SJSA1 (cell line): ENCODE measurements around the gene COPG2. TPM values are rescaled to one million over a fixed set of nuclear protein-coding genes. Genes with fewer than 3 reads are reported as not detected.
A peak's percentile ranks its signal among the peaks of the same experiment; 100 is the strongest.

Experiments
- DNase-seq, 2 experiments: peaks; one replicate each; pipeline ENCODE4 v3.0.0-alpha.2; 2015 to 2020; ENCODE audit warnings: low spot score in 2 of 2, low read depth in 1 of 2
- H3K27ac ChIP-seq: fragments of 250-450 bp; sonication (Bioruptor Pico); 2 replicates; pipeline ENCODE4 v1.5.1; 2020; ENCODE audit warnings: mild to moderate bottlenecking, moderate library complexity
- H3K27me3 ChIP-seq: fragments of 250-450 bp; sonication (Bioruptor Pico); replicated peaks from 2 replicates; pipeline ENCODE4 v1.5.1; 2020; ENCODE audit warnings: mild to moderate bottlenecking, moderate library complexity
- H3K36me3 ChIP-seq: fragments of 250-450 bp; sonication (Bioruptor Pico); 2 replicates; pipeline ENCODE4 v1.5.1; 2020; ENCODE audit warnings: mild to moderate bottlenecking
- H3K4me1 ChIP-seq: fragments of 250-450 bp; sonication (Bioruptor Pico); replicated peaks from 2 replicates; pipeline ENCODE4 v1.6.1; 2021; ENCODE audit warnings: mild to moderate bottlenecking
- H3K4me3 ChIP-seq: fragments of 250-450 bp; sonication (Bioruptor Pico); 2 replicates; pipeline ENCODE4 v1.5.1; 2020; ENCODE audit warnings: mild to moderate bottlenecking
- H3K9me3 ChIP-seq: fragments of 250-450 bp; sonication (Bioruptor Pico); replicated peaks from 2 replicates; pipeline ENCODE4 v1.5.1; 2020; ENCODE audit warnings: mild to moderate bottlenecking
- total RNA-seq: library from RNA; depleted of rRNA; stranded (reverse); fragments of >200 nt; shearing (Covaris generic); gene quantifications from 2 replicates; pipeline ENCODE4 v1.2.3, GENCODE V29; 2014

Gene COPG2
- total RNA-seq, 1 experiment from 2014 or later = 36.2 TPM

- H3K9me3 ChIP-seq = peaks cover 7% of the 10 kb centered on the region; the same call in 1 of the 2 replicates
- peak in 1 of 2 experiments; percentile 20 for DNase-seq
- H3K4me3 ChIP-seq = peak overlapping the region; percentile 58
- H3K27ac ChIP-seq = no peak overlapping the region
- H3K4me1 ChIP-seq = peaks cover 31% of the 10 kb centered on the region
- no peaks in the 10 kb centered on the region for H3K36me3 ChIP-seq
- no peaks in the 10 kb centered on the region for H3K27me3 ChIP-seq
These were observed 175.8 kb downstream of the COPG2 start for GRCh38 chr7:130492523-130493274.

GRCh38 chr7:130491841-130492522, 176.6 kb downstream of the COPG2 start, which contains the start of gene MEST:
Gene MEST, plus strand, starts transcription at chr7:130492085. Its CDS starts 229 bp downstream, at chr7:130492314.
- Histone ChIP-seq H3K9me3 (peaks cover 7% of the 10 kb centered on the region; the same call in 1 of the 2 replicates), H3K4me3 (peak within 1 kb of the TSS; percentile 58), H3K27ac (no peak within 1 kb of the TSS), H3K36me3 (no peaks in the 10 kb centered on the region), H3K27me3 (no peaks in the 10 kb centered on the region), H3K4me1 (peaks cover 31% of the 10 kb centered on the region)
- peak in 1 of 2 experiments; percentile 34 for DNase-seq

GRCh38 chr7:130490888-130491804, 177.4 kb downstream of the COPG2 start:
- peak in 1 of 2 experiments; percentile 46 for DNase-seq
- no peaks in the 10 kb centered on the region for H3K27me3 ChIP-seq
- H3K9me3 ChIP-seq = peaks cover 7% of the 10 kb centered on the region; the same call in 1 of the 2 replicates
- H3K27ac ChIP-seq = no peak overlapping the region
- no peaks in the 10 kb centered on the region for H3K36me3 ChIP-seq
- peaks cover 31% of the 10 kb centered on the region for H3K4me1 ChIP-seq
- peak overlapping the region; percentile 58 for H3K4me3 ChIP-seq

DNA sequence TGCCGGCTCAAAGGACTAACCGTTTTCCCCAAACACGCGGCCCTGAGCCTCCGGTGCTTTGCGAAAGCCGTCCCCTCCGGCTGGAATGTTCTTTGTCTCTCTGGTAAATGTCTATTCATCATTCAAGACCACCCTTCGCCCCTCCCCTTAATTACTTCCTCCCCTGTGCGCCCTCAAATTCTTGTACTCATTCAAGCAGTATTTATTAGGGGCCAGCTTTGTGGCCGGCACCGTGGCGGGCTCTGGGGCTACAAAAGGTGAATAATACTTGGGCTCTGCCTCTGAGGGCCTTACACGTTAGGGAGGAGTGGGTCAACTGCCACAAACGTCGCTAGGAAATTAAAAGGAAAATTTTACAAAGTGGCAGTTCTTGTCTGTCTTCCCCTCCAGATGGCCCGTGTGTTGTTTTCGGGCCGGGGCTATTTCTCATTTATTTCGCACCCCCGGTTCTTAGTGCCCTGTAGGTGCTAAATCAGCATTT, 178.2 kb downstream of the COPG2 start:
- Histone ChIP-seq H3K4me3 (no peak overlapping the region), H3K27ac (no peak overlapping the region), H3K27me3 (no peaks in the 10 kb centered on the region), H3K36me3 (no peaks in the 10 kb centered on the region), H3K9me3 (peaks cover 7% of the 10 kb centered on the region; the same call in 1 of the 2 replicates), H3K4me1 (peaks cover 31% of the 10 kb centered on the region)
- DNase-seq = no peak

DNA sequence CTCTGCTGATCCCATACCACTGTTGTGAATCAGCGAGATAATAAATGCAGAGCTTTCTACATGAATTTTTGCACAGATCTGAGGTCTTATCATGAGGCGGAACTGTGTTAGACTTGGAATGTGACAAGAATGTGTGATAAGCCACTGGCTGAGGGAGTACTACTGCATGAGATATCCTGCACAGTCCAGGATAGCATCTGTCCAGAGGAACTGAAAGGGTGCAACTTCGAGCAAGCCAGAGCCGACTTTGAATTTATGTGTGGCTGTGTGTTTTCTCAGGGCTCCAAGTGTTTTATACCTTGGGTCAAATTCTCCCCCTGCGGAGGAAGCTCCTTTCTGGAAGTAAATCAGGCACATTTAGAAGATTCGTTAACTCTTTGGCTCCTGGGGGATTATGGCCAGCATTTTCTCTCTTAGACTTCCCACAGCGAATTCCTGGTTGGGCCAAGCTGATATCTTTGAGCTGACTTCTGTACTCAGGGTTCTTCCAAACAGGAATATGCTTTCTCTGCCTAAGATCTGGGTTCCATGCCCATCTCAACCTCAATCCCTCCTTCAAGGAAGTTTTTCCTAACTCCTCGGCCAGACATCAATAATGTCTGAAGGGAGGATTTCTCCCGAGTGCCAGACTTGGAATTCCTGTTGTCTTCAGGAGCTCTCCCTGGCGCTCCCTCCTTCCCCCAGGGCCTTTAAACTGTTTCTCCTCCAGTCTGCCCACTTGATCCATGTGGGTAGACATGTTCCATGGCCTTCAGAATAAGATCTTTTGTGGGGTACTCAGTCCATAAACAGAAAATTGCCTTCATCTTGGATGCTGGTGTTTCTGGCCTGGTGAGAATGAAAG, 179.2 kb downstream of the COPG2 start:
- Histone ChIP-seq H3K4me3 (no peak overlapping the region), H3K36me3 (no peaks in the 10 kb centered on the region), H3K27ac (no peak overlapping the region), H3K9me3 (peaks cover 7% of the 10 kb centered on the region; the same call in 1 of the 2 replicates), H3K4me1 (peaks cover 31% of the 10 kb centered on the region), H3K27me3 (no peaks in the 10 kb centered on the region)
- peak in 1 of 2 experiments; percentile 15 for DNase-seq

GRCh38 chr7:130488392-130489139, 180.0 kb downstream of the COPG2 start:
- Histone ChIP-seq H3K9me3 (peaks cover 7% of the 10 kb centered on the region; the same call in 1 of the 2 replicates), H3K27me3 (no peaks in the 10 kb centered on the region), H3K36me3 (no peaks in the 10 kb centered on the region), H3K27ac (no peak overlapping the region), H3K4me3 (no peak overlapping the region), H3K4me1 (peaks cover 25% of the 10 kb centered on the region)
- no peak for DNase-seq

DNA sequence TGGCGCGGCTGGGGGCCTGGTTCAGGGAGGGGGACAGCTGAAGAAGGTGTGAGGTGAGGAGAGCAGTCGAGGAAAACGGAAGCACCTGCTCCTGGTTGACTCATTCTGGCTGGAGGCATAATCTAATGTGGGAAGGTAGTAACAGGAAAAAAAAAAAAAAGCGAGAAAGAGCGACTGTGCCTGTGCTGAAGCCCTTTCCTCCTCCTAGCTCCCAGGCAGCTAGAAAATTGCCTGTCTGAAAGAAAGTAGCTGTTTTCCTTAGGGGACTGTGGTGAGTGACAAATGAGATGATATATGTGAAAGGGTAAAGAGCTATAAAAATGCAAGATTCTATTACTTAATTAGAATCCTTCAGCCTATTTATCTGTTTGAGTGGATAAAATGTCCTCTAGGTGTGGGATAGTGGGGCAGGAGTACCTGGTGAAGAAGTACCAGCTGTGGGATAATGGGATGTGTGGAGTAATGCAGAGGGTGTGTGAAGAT, 181.6 kb downstream of the COPG2 start:
- Histone ChIP-seq H3K4me3 (no peak overlapping the region), H3K36me3 (no peaks in the 10 kb centered on the region), H3K4me1 (peaks cover 25% of the 10 kb centered on the region), H3K27ac (no peak overlapping the region), H3K9me3 (peaks cover 4% of the 10 kb centered on the region; the same call in 1 of the 2 replicates), H3K27me3 (no peaks in the 10 kb centered on the region)
- DNase-seq = no peak

DNA sequence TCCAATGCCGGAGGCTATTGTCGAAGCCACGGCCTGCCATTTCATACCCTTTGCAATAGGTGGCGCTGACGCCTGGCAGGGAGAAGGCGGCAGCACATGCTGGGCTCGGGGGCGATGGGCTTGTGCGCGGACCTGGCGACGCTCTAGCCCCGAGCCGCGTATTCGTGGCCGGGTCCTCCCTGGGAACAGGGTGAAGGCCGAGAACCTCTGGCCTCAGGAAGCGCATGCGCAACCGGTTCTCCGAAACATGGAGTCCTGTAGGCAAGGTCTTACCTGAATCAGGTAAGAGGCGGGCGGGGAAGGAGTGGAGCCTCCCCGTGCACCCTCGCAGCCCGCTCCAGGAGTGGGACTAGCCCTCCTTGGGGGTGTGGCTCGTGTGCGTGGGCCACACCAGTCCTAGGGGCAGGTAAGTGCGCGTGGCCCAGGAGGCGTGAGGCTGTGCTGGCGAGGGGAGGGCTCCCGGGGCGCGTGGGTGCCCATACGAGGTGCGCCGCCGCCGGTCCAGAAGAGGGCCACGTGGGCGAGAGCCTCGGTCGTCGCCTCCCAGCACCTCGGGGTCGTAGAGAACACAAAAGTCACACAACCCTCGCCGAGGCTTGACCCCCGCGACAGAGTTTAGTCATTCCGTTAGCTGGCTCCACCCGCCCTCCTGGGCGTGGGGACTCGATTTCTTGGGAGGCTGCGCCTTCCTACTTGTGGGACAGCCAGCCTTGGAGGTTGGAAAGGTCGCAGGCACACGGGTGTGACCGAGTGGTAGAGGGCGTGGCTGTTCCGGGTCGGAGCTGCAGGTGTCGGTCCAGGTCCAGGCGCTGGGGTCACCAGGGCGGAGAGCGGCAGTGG, 182.2 kb downstream of the COPG2 start:
- no peaks in the 10 kb centered on the region for H3K27me3 ChIP-seq
- H3K4me1 ChIP-seq = peaks cover 22% of the 10 kb centered on the region
- H3K36me3 ChIP-seq = no peaks in the 10 kb centered on the region
- H3K4me3 ChIP-seq = no peak overlapping the region
- peaks cover 4% of the 10 kb centered on the region; the same call in 1 of the 2 replicates for H3K9me3 ChIP-seq
- DNase-seq = no peak
- H3K27ac ChIP-seq = no peak overlapping the region

- H3K27me3 ChIP-seq = no peaks in the 10 kb centered on the region
- H3K36me3 ChIP-seq = no peaks in the 10 kb centered on the region
- no peak overlapping the region for H3K27ac ChIP-seq
- H3K9me3 ChIP-seq = no peaks in the 10 kb centered on the region; the same call in 1 of the 2 replicates
- DNase-seq = no peak
- no peak overlapping the region for H3K4me3 ChIP-seq
- peaks cover 15% of the 10 kb centered on the region for H3K4me1 ChIP-seq
These were observed 182.8 kb downstream of the COPG2 start for GRCh38 chr7:130485734-130486113.

- Histone ChIP-seq H3K36me3 (no peaks in the 10 kb centered on the region), H3K9me3 (no peaks in the 10 kb centered on the region), H3K27me3 (no peaks in the 10 kb centered on the region), H3K27ac (no peak overlapping the region), H3K4me3 (no peak overlapping the region), H3K4me1 (no peaks in the 10 kb centered on the region)
- DNase-seq = no peak
These were observed 185.5 kb downstream of the COPG2 start for GRCh38 chr7:130483031-130483430.

GRCh38 chr7:130481898-130482297, 186.7 kb downstream of the COPG2 start:
- Histone ChIP-seq H3K27me3 (no peaks in the 10 kb centered on the region), H3K9me3 (no peaks in the 10 kb centered on the region), H3K36me3 (no peaks in the 10 kb centered on the region), H3K4me3 (no peak overlapping the region), H3K4me1 (no peaks in the 10 kb centered on the region), H3K27ac (no peak overlapping the region)
- DNase-seq = no peak
